Measurements from ENCODE around the gene HELZ. TPM values are rescaled to one million over a fixed set of nuclear protein-coding genes. Genes with fewer than 3 reads are reported as not detected.

HELZ gene
- total RNA-seq, 1 donor from 2014 or later, result 44.9 TPM

DNA sequence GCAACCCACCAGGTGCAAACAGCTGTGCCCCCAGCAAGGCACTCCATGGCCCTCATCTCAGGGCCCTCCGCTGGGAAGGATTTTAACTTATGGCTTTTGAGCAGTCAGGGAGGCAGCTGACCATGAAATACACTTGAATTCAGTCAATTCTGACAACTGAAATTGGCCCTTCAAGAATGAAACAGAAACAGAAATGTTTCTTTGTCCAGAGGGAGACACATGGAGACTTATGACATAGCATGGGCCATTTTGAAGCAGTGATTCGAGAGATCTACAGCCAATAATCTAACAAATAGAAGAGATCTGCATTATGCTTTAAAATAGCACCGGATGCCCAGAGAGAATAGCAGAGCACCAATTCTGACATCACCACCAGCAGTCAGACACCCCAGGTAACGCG lies 193.2 kb downstream of the HELZ start:
- Histone ChIP-seq H3K4me1 (no peaks in the 10 kb centered on the region), H3K4me2 (no peak overlapping the region), H3K4me3 (no peak overlapping the region), H3K79me2 (ENCODE audit: low read depth) (no peaks in the 10 kb centered on the region), H2AFZ (replicated peaks) (no peak overlapping the region), H3K36me3 (no peaks in the 10 kb centered on the region), H3K27me3 (no peaks in the 10 kb centered on the region), H3K9ac (no peak overlapping the region), H3K27ac (no peak overlapping the region), H3F3A (ENCODE audit: low read depth) (no peaks in the 10 kb centered on the region), H3K9me3 (ENCODE audit: low read depth) (peaks cover 5% of the 10 kb centered on the region), H4K20me1 (ENCODE audit: low read depth) (no peaks in the 10 kb centered on the region)
- Mint-ChIP-seq H3K4me1 (peaks cover 5% of the 10 kb centered on the region), H3K4me3 (no peak overlapping the region), H3K9me3 (peaks cover 21% of the 10 kb centered on the region), H3K36me3 (no peaks in the 10 kb centered on the region), H3K27me3 (ENCODE audit: insufficient read depth, low read depth) (peaks cover 9% of the 10 kb centered on the region), H3K27ac (no peak overlapping the region)
- no peak for TF ChIP-seq EZH2 (IDR thresholded peaks at IDR 0.05)
- no peak for DNase-seq (ENCODE audit: low spot score)

DNA sequence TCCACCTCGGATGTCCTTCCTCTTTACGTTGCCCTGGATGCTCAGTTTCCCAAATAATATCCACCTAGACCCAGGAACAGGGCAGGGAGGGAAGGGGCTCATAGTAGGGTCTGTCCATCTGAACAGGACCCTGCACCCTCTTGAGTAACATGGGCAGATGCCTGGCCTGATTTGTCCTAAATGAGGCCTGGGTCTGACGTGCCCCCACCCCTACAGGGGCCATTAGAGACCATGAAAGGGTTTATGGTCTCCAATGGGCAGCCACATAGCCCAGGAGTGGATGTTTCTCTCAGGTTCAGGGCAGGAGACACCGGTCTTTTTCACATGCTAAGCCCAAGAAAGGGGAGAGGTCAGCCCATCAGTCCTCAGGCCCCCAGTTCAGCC lies 193.8 kb downstream of the HELZ start:
- Mint-ChIP-seq H3K27me3 (ENCODE audit: insufficient read depth, low read depth) (peaks cover 9% of the 10 kb centered on the region), H3K9me3 (peaks cover 25% of the 10 kb centered on the region), H3K27ac (no peak overlapping the region), H3K4me1 (peaks cover 5% of the 10 kb centered on the region), H3K4me3 (no peak overlapping the region), H3K36me3 (no peaks in the 10 kb centered on the region)
- Histone ChIP-seq H3K4me2 (no peak overlapping the region), H3K27ac (no peak overlapping the region), H3K36me3 (no peaks in the 10 kb centered on the region), H3K27me3 (no peaks in the 10 kb centered on the region), H2AFZ (replicated peaks) (no peak overlapping the region), H3K4me3 (no peak overlapping the region), H3K79me2 (ENCODE audit: low read depth) (no peaks in the 10 kb centered on the region), H3K9me3 (ENCODE audit: low read depth) (peaks cover 5% of the 10 kb centered on the region), H4K20me1 (ENCODE audit: low read depth) (no peaks in the 10 kb centered on the region), H3K9ac (no peak overlapping the region), H3F3A (ENCODE audit: low read depth) (no peaks in the 10 kb centered on the region), H3K4me1 (no peaks in the 10 kb centered on the region)
- TF ChIP-seq EZH2 (IDR thresholded peaks at IDR 0.05), result no peak
- TF ChIP-seq, protein P1, sequence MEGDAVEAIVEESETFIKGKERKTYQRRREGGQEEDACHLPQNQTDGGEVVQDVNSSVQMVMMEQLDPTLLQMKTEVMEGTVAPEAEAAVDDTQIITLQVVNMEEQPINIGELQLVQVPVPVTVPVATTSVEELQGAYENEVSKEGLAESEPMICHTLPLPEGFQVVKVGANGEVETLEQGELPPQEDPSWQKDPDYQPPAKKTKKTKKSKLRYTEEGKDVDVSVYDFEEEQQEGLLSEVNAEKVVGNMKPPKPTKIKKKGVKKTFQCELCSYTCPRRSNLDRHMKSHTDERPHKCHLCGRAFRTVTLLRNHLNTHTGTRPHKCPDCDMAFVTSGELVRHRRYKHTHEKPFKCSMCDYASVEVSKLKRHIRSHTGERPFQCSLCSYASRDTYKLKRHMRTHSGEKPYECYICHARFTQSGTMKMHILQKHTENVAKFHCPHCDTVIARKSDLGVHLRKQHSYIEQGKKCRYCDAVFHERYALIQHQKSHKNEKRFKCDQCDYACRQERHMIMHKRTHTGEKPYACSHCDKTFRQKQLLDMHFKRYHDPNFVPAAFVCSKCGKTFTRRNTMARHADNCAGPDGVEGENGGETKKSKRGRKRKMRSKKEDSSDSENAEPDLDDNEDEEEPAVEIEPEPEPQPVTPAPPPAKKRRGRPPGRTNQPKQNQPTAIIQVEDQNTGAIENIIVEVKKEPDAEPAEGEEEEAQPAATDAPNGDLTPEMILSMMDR (IDR thresholded peaks at IDR 0.05), result no peak
- no peak for TF ChIP-seq EZH2phosphoT487 (IDR thresholded peaks at IDR 0.05)
- DNase-seq (ENCODE audit: low spot score), result no peak

DNA sequence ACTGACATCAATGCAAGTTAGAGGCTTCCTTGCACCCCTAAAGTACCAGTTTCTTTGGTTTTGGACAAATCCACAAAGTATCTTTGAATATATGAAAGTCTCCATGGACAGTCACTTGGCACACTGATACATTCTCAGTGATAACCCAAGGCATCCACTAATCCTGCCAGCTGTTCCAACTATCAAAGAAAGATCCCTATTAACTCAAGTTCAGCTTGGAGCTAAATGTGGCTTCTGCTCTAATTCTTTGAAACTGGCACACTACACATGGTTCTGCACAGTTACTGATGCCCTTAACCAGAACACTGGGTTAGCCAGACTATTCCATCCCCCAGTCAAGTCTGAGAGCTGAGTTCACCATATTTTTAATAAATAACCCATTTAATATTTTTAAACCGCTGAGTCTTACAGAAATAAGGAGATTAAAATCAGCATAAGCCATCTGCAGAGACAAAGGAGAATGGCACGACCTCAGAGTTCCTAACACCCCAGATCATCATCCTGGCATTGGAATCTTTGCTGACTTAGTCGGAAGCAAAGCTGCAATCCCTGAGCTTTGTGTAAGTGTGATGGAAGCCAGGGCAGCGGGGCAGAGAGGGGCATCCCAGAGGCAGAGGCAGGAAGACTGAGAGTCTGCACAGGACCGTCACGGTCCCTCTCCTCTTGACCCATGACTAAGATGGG lies 194.4 kb downstream of the HELZ start:
- Histone ChIP-seq H3F3A (ENCODE audit: low read depth) (no peaks in the 10 kb centered on the region), H3K9me3 (ENCODE audit: low read depth) (peaks cover 5% of the 10 kb centered on the region), H3K9ac (no peak overlapping the region), H3K36me3 (no peaks in the 10 kb centered on the region), H2AFZ (replicated peaks) (no peak overlapping the region), H3K27ac (no peak overlapping the region), H3K79me2 (ENCODE audit: low read depth) (no peaks in the 10 kb centered on the region), H4K20me1 (ENCODE audit: low read depth) (no peaks in the 10 kb centered on the region), H3K27me3 (no peaks in the 10 kb centered on the region), H3K4me3 (no peak overlapping the region), H3K4me2 (no peak overlapping the region), H3K4me1 (no peaks in the 10 kb centered on the region)
- Mint-ChIP-seq H3K27ac (no peak overlapping the region), H3K4me3 (no peak overlapping the region), H3K9me3 (peaks cover 26% of the 10 kb centered on the region), H3K4me1 (peaks cover 5% of the 10 kb centered on the region), H3K27me3 (ENCODE audit: insufficient read depth, low read depth) (peaks cover 6% of the 10 kb centered on the region), H3K36me3 (no peaks in the 10 kb centered on the region)
- DNase-seq (ENCODE audit: low spot score), result no peak
- TF ChIP-seq, protein P1 (IDR thresholded peaks at IDR 0.05), result no peak
- TF ChIP-seq EZH2 (IDR thresholded peaks at IDR 0.05) (no peak), EZH2phosphoT487 (IDR thresholded peaks at IDR 0.05) (no peak)

DNA sequence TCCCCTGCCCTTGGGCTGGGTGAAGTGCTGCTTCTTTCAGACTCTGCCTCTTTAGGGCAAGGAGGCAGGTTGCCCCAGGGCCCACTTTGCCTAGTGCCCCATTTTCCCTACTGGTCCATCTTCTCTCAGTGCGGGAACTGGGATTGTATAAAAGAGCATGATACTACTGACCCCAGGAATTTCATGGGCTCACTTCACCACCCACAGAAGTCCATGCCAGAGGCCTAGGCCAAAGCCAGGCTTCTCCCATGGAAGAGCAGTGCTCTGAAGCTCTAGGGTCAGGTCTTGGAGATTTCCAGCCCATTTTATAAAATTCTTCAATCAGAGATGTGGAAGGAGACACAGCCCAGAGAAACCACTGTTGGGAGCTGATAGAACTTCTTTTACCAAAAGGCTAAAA lies 194.9 kb downstream of the HELZ start:
- no peaks in the 10 kb centered on the region for H3K4me1 ChIP-seq
- no peak for DNase-seq (ENCODE audit: low spot score)
- peaks cover 5% of the 10 kb centered on the region for H3K4me1 Mint-ChIP-seq
- H3K9ac ChIP-seq, result no peak overlapping the region
- no peak overlapping the region for H2AFZ ChIP-seq (replicated peaks)
- H3K27ac Mint-ChIP-seq, result no peak overlapping the region
- no peaks in the 10 kb centered on the region for H3K27me3 ChIP-seq
- H3K36me3 Mint-ChIP-seq, result no peaks in the 10 kb centered on the region
- no peak for TF ChIP-seq EZH2phosphoT487 (IDR thresholded peaks at IDR 0.05)
- no peak overlapping the region for H3K4me3 ChIP-seq
- H3F3A ChIP-seq (ENCODE audit: low read depth), result no peaks in the 10 kb centered on the region
- no peaks in the 10 kb centered on the region for H3K36me3 ChIP-seq
- H3K9me3 Mint-ChIP-seq, result peaks cover 26% of the 10 kb centered on the region
- peaks cover 5% of the 10 kb centered on the region for H3K9me3 ChIP-seq (ENCODE audit: low read depth)
- no peak overlapping the region for H3K27ac ChIP-seq
- H3K27me3 Mint-ChIP-seq (ENCODE audit: insufficient read depth, low read depth), result peaks cover 6% of the 10 kb centered on the region
- H3K4me3 Mint-ChIP-seq, result no peak overlapping the region
- H3K4me2 ChIP-seq, result no peak overlapping the region
- H3K79me2 ChIP-seq (ENCODE audit: low read depth), result no peaks in the 10 kb centered on the region
- H4K20me1 ChIP-seq (ENCODE audit: low read depth), result no peaks in the 10 kb centered on the region
